ENCODE measurements around the gene TMEM259.

- no peak for TF ChIP-seq CTCF (IDR thresholded peaks at IDR 0.05 in 4 of 5, conservative IDR thresholded peaks at IDR 0.05 in 1 of 5)
- TF ChIP-seq POLR2A (IDR thresholded peaks at IDR 0.05): no peak
These were observed 40.6 kb downstream of the TMEM259 start for GRCh38 chr19:980133-980998.

Data from gastrocnemius medialis (tissue), 4 donors.